GM18907 (cell line): ENCODE data around the gene TNFSF13B.

Experiments
- ATAC-seq: cut with Tn5 transposase; IDR thresholded peaks from one replicate; pipeline ENCODE4 v1.9.1; 2021; ENCODE audit warnings: mild to moderate bottlenecking, moderate library complexity; ENCODE audit not compliant: unreplicated experiment

The TNFSF13B gene

GRCh38 chr13:108342369-108343289 is 73.1 kb downstream of the TNFSF13B start:
- ATAC-seq, result no peak

- ATAC-seq, result no peak
These were observed 75.5 kb downstream of the TNFSF13B start for GRCh38 chr13:108345016-108345415.

- ATAC-seq, result no peak
These were observed 76.9 kb downstream of the TNFSF13B start for GRCh38 chr13:108346376-108346775.

- no peak for ATAC-seq
These were observed 79.8 kb downstream of the TNFSF13B start for GRCh38 chr13:108349269-108349668.

GRCh38 chr13:108350579-108350978 is 81.1 kb downstream of the TNFSF13B start:
- ATAC-seq, result no peak

- ATAC-seq, result no peak
These were observed 83.1 kb downstream of the TNFSF13B start for GRCh38 chr13:108352599-108352998.

- no peak for ATAC-seq
These were observed 87.7 kb downstream of the TNFSF13B start for GRCh38 chr13:108357228-108357627.
